CD1c-positive myeloid dendritic cell (primary cell): Measurements from ENCODE around the gene UBR1.
"Not testable (repeated sequence)": the region's sequence is repeated elsewhere in the genome, so short reads cannot be mapped to it uniquely, and the experiment has no call there.

Experiments
- DNase-seq: peaks from one replicate; pipeline ENCODE4 v3.0.0-alpha.2; 2016; ENCODE audit errors: extremely low spot score

UBR1 gene

GRCh38 chr15:43056696-43057095, 49.1 kb downstream of the UBR1 start:
- DNase-seq: no peak

- no peak for DNase-seq
Observed at GRCh38 chr15:43052860-43053259, 53.0 kb downstream of the UBR1 start.

- no peak for DNase-seq
Observed at GRCh38 chr15:43048935-43049334, 56.9 kb downstream of the UBR1 start.

GRCh38 chr15:43046484-43046883, 59.4 kb downstream of the UBR1 start:
- DNase-seq: no peak

- no peak for DNase-seq
Observed at GRCh38 chr15:43042885-43043284, 63.0 kb downstream of the UBR1 start.

- not testable (repeated sequence) for DNase-seq
Observed at GRCh38 chr15:43041085-43041484, 64.8 kb downstream of the UBR1 start.

- DNase-seq: not testable (repeated sequence)
Observed at GRCh38 chr15:43035240-43035639, 70.6 kb downstream of the UBR1 start.

- peak; percentile 32 for DNase-seq
Observed at GRCh38 chr15:43029476-43029875, 76.4 kb downstream of the UBR1 start.

GRCh38 chr15:43025150-43025549, 80.7 kb downstream of the UBR1 start:
- no peak for DNase-seq

GRCh38 chr15:43014671-43015070, 91.2 kb downstream of the UBR1 start:
- not testable (repeated sequence) for DNase-seq

- DNase-seq: no peak
Observed at GRCh38 chr15:43009206-43009605, 96.6 kb downstream of the UBR1 start.

- DNase-seq: no peak
Observed at GRCh38 chr15:43008150-43008549, 97.7 kb downstream of the UBR1 start.

- no peak for DNase-seq
Observed at GRCh38 chr15:43007551-43007950, 98.3 kb downstream of the UBR1 start.

- DNase-seq: no peak
Observed at GRCh38 chr15:43006991-43007390, 98.8 kb downstream of the UBR1 start.

- DNase-seq: not testable (repeated sequence)
Observed at GRCh38 chr15:43004886-43005595, 100.8 kb downstream of the UBR1 start.

GRCh38 chr15:42999201-42999779, 106.5 kb downstream of the UBR1 start:
- DNase-seq: no peak

- DNase-seq: no peak
Observed at GRCh38 chr15:42996871-42997270, 109.0 kb downstream of the UBR1 start.

- DNase-seq: no peak
Observed at GRCh38 chr15:42994546-42994945, 111.3 kb downstream of the UBR1 start.

GRCh38 chr15:42992626-42993025, 113.2 kb downstream of the UBR1 start:
- no peak for DNase-seq

- DNase-seq: no peak
Observed at GRCh38 chr15:42986693-42987342, 119.0 kb downstream of the UBR1 start.

- DNase-seq: no peak
Observed at GRCh38 chr15:42984493-42985034, 121.3 kb downstream of the UBR1 start.

- not testable (repeated sequence) for DNase-seq
Observed at GRCh38 chr15:42979113-42979512, 126.7 kb downstream of the UBR1 start.
